HEK293 (cell line): ENCODE data around the gene PARD3.

Source experiments
- CTCF ChIA-PET: fragments of 350-600 bp; formaldehyde crosslinking; extraction: SDS; loops from one replicate; lab custom pipeline; 2021; ENCODE audit warnings: antibody characterized with exemption; lab: Yijun Ruan, JAX
- POLR2A ChIA-PET: fragments of 300-600 bp; formaldehyde crosslinking; extraction: SDS; loops from one replicate; lab custom pipeline; 2020; ENCODE audit warnings: antibody characterized with exemption, inconsistent platforms; lab: Yijun Ruan, JAX
- H3K27ac ChIP-seq: fragments of 200-500 bp; sonication (Bioruptor generic); 2 replicates; pipeline ENCODE4 v1.5.1; 2014; ENCODE audit warnings: low read depth, low read length, control low read depth, inconsistent platforms; ENCODE audit errors: extremely low read depth
- H3K36me3 ChIP-seq, 2 experiments: fragments of 200-500 bp in 1 of 2; sonication (Bioruptor generic) in 1 of 2; 1 replicate in 1 of 2; 2 replicates in 1 of 2; pipeline ENCODE4 v1.5.1; 2014 to 2017; ENCODE audit warnings: inconsistent platforms in 2 of 2, low read length in 2 of 2; ENCODE audit not compliant: control insufficient read depth in 2 of 2, insufficient read depth in 1 of 2
- H3K4me1 ChIP-seq: fragments of 200-500 bp; sonication (Bioruptor generic); 2 replicates; pipeline ENCODE4 v1.5.1; 2014; ENCODE audit warnings: mild to moderate bottlenecking, low read length, inconsistent platforms; ENCODE audit not compliant: control insufficient read depth, insufficient read depth
- H3K4me3 ChIP-seq: 2 replicates; pipeline ENCODE4 v1.5.1; 2011; ENCODE audit warnings: low read depth, mild to moderate bottlenecking, control low read depth, low read length, moderate library complexity
- H3K9me3 ChIP-seq: fragments of 200-500 bp; sonication (Bioruptor generic); 2 replicates; pipeline ENCODE4 v1.5.1; 2014; ENCODE audit warnings: low read depth, low read length, inconsistent platforms; ENCODE audit not compliant: control insufficient read depth, insufficient read depth
- BCL11A ChIP-seq: fragments of 450-650 bp; formaldehyde crosslinking; IDR thresholded peaks from 2 replicates; pipeline ENCODE4 v1.5.1; 2016; ENCODE audit warnings: low read depth, missing biosample characterization, missing genetic modification characterization
- GLI2 ChIP-seq: fragments of 450-650 bp; formaldehyde crosslinking; IDR thresholded peaks from 2 replicates; pipeline ENCODE4; 2017; ENCODE audit warnings: missing biosample characterization, missing genetic modification characterization, low read depth, borderline replicate concordance
- HOXA7 ChIP-seq: sonication (generic); formaldehyde crosslinking; IDR thresholded peaks from 2 replicates; pipeline ENCODE4 v1.8.1; 2022; ENCODE audit warnings: missing genetic modification reagents, borderline replicate concordance
- KLF17 ChIP-seq: fragments of 450-650 bp; formaldehyde crosslinking; IDR thresholded peaks from 2 replicates; pipeline ENCODE4 v1.5.1; 2016; ENCODE audit warnings: missing biosample characterization, missing genetic modification characterization
- KLF8 ChIP-seq: fragments of 450-650 bp; formaldehyde crosslinking; IDR thresholded peaks from 2 replicates; pipeline ENCODE4 v1.5.1; 2016; ENCODE audit warnings: missing biosample characterization, missing genetic modification characterization
- SP3 ChIP-seq: fragments of 450-650 bp; formaldehyde crosslinking; IDR thresholded peaks from 2 replicates; pipeline ENCODE4 v1.5.1; 2016; ENCODE audit warnings: missing biosample characterization, missing genetic modification characterization
- TSHZ1 ChIP-seq: fragments of 450-650 bp; formaldehyde crosslinking; IDR thresholded peaks from 2 replicates; pipeline ENCODE4 v1.5.1; 2016; ENCODE audit warnings: missing biosample characterization, missing genetic modification characterization, borderline replicate concordance
- ZBTB10 ChIP-seq: fragments of 450-650 bp; formaldehyde crosslinking; IDR thresholded peaks from 2 replicates; pipeline ENCODE4 v1.5.1; 2016; ENCODE audit warnings: missing biosample characterization, missing genetic modification characterization
- ZNF112 ChIP-seq: fragments of 450-650 bp; formaldehyde crosslinking; IDR thresholded peaks from 2 replicates; pipeline ENCODE4 v1.5.0; 2017; ENCODE audit warnings: missing biosample characterization, missing genetic modification characterization
- ZNF146 ChIP-seq: fragments of 450-650 bp; formaldehyde crosslinking; IDR thresholded peaks from 2 replicates; pipeline ENCODE4 v1.5.1; 2016; ENCODE audit warnings: missing biosample characterization, missing genetic modification characterization
- ZNF157 ChIP-seq: fragments of 450-650 bp; formaldehyde crosslinking; IDR thresholded peaks from 2 replicates; pipeline ENCODE4 v1.5.1; 2016; ENCODE audit warnings: missing biosample characterization, missing genetic modification characterization
- ZNF202 ChIP-seq: fragments of 450-650 bp; formaldehyde crosslinking; IDR thresholded peaks from 2 replicates; pipeline ENCODE4 v1.5.1; 2016; ENCODE audit warnings: missing biosample characterization, missing genetic modification characterization, borderline replicate concordance
- ZNF23 ChIP-seq: fragments of 450-650 bp; formaldehyde crosslinking; IDR thresholded peaks from 2 replicates; pipeline ENCODE4 v1.5.1; 2016; ENCODE audit warnings: missing biosample characterization, missing genetic modification characterization, borderline replicate concordance
- ZNF248 ChIP-seq: fragments of 450-650 bp; formaldehyde crosslinking; IDR thresholded peaks from 2 replicates; pipeline ENCODE4 v1.5.1; 2017; ENCODE audit warnings: missing biosample characterization, missing genetic modification characterization
- ZNF350 ChIP-seq: fragments of 450-650 bp; formaldehyde crosslinking; IDR thresholded peaks from 2 replicates; pipeline ENCODE4 v1.5.0; 2017; ENCODE audit warnings: missing biosample characterization, mild to moderate bottlenecking, missing genetic modification characterization
- ZNF654 ChIP-seq: fragments of 450-650 bp; formaldehyde crosslinking; IDR thresholded peaks from 2 replicates; pipeline ENCODE4 v1.5.1; 2016; ENCODE audit warnings: low read depth, missing biosample characterization, missing genetic modification characterization
- ZNF664 ChIP-seq: fragments of 450-650 bp; formaldehyde crosslinking; IDR thresholded peaks from 2 replicates; pipeline ENCODE4 v1.5.1; 2016; ENCODE audit warnings: missing biosample characterization, missing genetic modification characterization
- ZNF692 ChIP-seq: fragments of 450-650 bp; formaldehyde crosslinking; IDR thresholded peaks from 2 replicates; pipeline ENCODE4 v1.5.1; 2016; ENCODE audit warnings: missing biosample characterization, missing genetic modification characterization
- ZNF777 ChIP-seq: fragments of 450-650 bp; formaldehyde crosslinking; IDR thresholded peaks from 2 replicates; pipeline ENCODE4 v1.5.1; 2017; ENCODE audit warnings: missing biosample characterization, missing genetic modification characterization, borderline replicate concordance
- ZNF785 ChIP-seq: fragments of 450-650 bp; formaldehyde crosslinking; IDR thresholded peaks from 2 replicates; pipeline ENCODE4 v1.5.1; 2016; ENCODE audit warnings: missing biosample characterization, missing genetic modification characterization
- ZSCAN16 ChIP-seq: fragments of 450-650 bp; formaldehyde crosslinking; IDR thresholded peaks from 2 replicates; pipeline ENCODE4 v1.5.1; 2016; ENCODE audit warnings: missing biosample characterization, missing genetic modification characterization
- ZSCAN4 ChIP-seq: fragments of 450-650 bp; formaldehyde crosslinking; IDR thresholded peaks from 2 replicates; pipeline ENCODE4 v1.5.1; 2017; ENCODE audit warnings: missing biosample characterization, missing genetic modification characterization

PARD3 gene

GRCh38 chr10:34290412-34291081 is 524.5 kb downstream of the PARD3 start:
- Histone ChIP-seq H3K27ac (no peak overlapping the region), H3K9me3 (no peaks in the 10 kb centered on the region), H3K4me3 (no peak overlapping the region), H3K36me3 (no peaks in the 10 kb centered on the region)
- CTCF ChIA-PET, result no interaction called here
- TF ChIP-seq ZNF664 (tag by site-specific recombination) (no peak), ZBTB10 (tag by site-specific recombination) (no peak), ZSCAN16 (tag by site-specific recombination) (no peak), TSHZ1 (no peak), BCL11A (tag by site-specific recombination) (no peak), HOXA7 (CRISPR knock-in tag) (no peak), KLF8 (no peak), ZNF692 (tag by site-specific recombination) (no peak), ZNF777 (tag by site-specific recombination) (no peak), ZNF202 (no peak), ZNF146 (tag by site-specific recombination) (no peak), SP3 (tag by site-specific recombination) (no peak), ZNF654 (tag by site-specific recombination) (no peak)
- TF ChIP-seq, all 188 proteins: peak for 0
- peaks cover 7% of the 10 kb centered on the region; the same call in 1 of the 2 replicates for H3K4me1 ChIP-seq
- POLR2A ChIA-PET, result no interaction called here

GRCh38 chr10:34288634-34289033 is 526.5 kb downstream of the PARD3 start:
- no peak overlapping the region for H3K4me3 ChIP-seq
- ChIA-PET POLR2A (no interaction called here), CTCF (interaction anchor here (1.0 kb wide), 1 partner anchor 12 kb away, joined by 3 read pairs; no protein-coding TSS in a partner anchor)
- H3K36me3 ChIP-seq, result no peaks in the 10 kb centered on the region
- no peaks in the 10 kb centered on the region for H3K9me3 ChIP-seq
- H3K4me1 ChIP-seq, result peaks cover 3% of the 10 kb centered on the region; the same call in 1 of the 2 replicates
- H3K27ac ChIP-seq, result no peak overlapping the region
- TF ChIP-seq GLI2 (tag by site-specific recombination) (no peak), ZNF350 (tag by site-specific recombination) (no peak), ZNF23 (tag by site-specific recombination) (no peak), ZBTB10 (tag by site-specific recombination) (no peak), KLF17 (tag by site-specific recombination) (no peak), SP3 (tag by site-specific recombination) (no peak), ZNF112 (tag by site-specific recombination) (no peak), ZSCAN4 (tag by site-specific recombination) (no peak), ZNF202 (no peak), ZNF785 (tag by site-specific recombination) (no peak), ZNF248 (tag by site-specific recombination) (no peak), ZNF157 (tag by site-specific recombination) (no peak)
